GM11168 (cell line): Measurements from ENCODE around the gene MACROD2.

ENCODE experiments used
- in situ Hi-C: fragments of 300-500 bp; cut with MboI; formaldehyde crosslinking; loops from one replicate; pipeline ENCODE4 v1.12.0; 2022; ENCODE audit warnings: low sequenced_read_pairs; ENCODE audit not compliant: unreplicated experiment

Gene MACROD2

GRCh38 chr20:14559612-14560011, 564.3 kb downstream of the MACROD2 start:
- in situ Hi-C loops, result no loop called here

GRCh38 chr20:14561741-14562221, 566.5 kb downstream of the MACROD2 start:
- in situ Hi-C loops, result no loop called here

- in situ Hi-C loops, result no loop called here
These were observed 567.7 kb downstream of the MACROD2 start for GRCh38 chr20:14562981-14563380.

- in situ Hi-C loops, result no loop called here
These were observed 571.2 kb downstream of the MACROD2 start for GRCh38 chr20:14566505-14566904.

GRCh38 chr20:14568225-14568624, 572.9 kb downstream of the MACROD2 start:
- in situ Hi-C loops, result no loop called here

GRCh38 chr20:14568701-14569100, 573.4 kb downstream of the MACROD2 start:
- in situ Hi-C loops, result no loop called here

GRCh38 chr20:14569641-14570040, 574.3 kb downstream of the MACROD2 start:
- in situ Hi-C loops, result no loop called here

GRCh38 chr20:14570811-14571210, 575.5 kb downstream of the MACROD2 start:
- in situ Hi-C loops, result no loop called here

- in situ Hi-C loops, result no loop called here
These were observed 578.4 kb downstream of the MACROD2 start for GRCh38 chr20:14573676-14574075.

- in situ Hi-C loops, result no loop called here
These were observed 581.0 kb downstream of the MACROD2 start for GRCh38 chr20:14576196-14576877.

- in situ Hi-C loops, result no loop called here
These were observed 585.2 kb downstream of the MACROD2 start for GRCh38 chr20:14580418-14581074.

- in situ Hi-C loops, result no loop called here
These were observed 586.4 kb downstream of the MACROD2 start for GRCh38 chr20:14581731-14582130.

GRCh38 chr20:14582855-14583254, 587.5 kb downstream of the MACROD2 start:
- in situ Hi-C loops, result no loop called here

- in situ Hi-C loops, result no loop called here
These were observed 588.1 kb downstream of the MACROD2 start for GRCh38 chr20:14583413-14583812.

- in situ Hi-C loops, result no loop called here
These were observed 594.1 kb downstream of the MACROD2 start for GRCh38 chr20:14589383-14589782.

- in situ Hi-C loops, result no loop called here
These were observed 599.7 kb downstream of the MACROD2 start for GRCh38 chr20:14595051-14595450.

- in situ Hi-C loops, result no loop called here
These were observed 601.9 kb downstream of the MACROD2 start for GRCh38 chr20:14597206-14597715.

GRCh38 chr20:14599613-14600012, 604.3 kb downstream of the MACROD2 start:
- in situ Hi-C loops, result no loop called here

GRCh38 chr20:14600527-14600926, 605.2 kb downstream of the MACROD2 start:
- in situ Hi-C loops, result no loop called here

- in situ Hi-C loops, result no loop called here
These were observed 608.8 kb downstream of the MACROD2 start for GRCh38 chr20:14604143-14604542.

- in situ Hi-C loops, result no loop called here
These were observed 614.3 kb downstream of the MACROD2 start for GRCh38 chr20:14609328-14610221.
